ENCODE results near the gene INS. TPM values are rescaled to one million over a fixed set of nuclear protein-coding genes. Genes with fewer than 3 reads are reported as not detected.
A peak's percentile ranks its signal among the peaks of the same experiment; 100 is the strongest.

Gene INS
- total and polyA plus RNA-seq, 2 of the 13 experiments (the other 11 are each of a cell fraction or from before 2014, with no cell fraction given) = not detected

DNA sequence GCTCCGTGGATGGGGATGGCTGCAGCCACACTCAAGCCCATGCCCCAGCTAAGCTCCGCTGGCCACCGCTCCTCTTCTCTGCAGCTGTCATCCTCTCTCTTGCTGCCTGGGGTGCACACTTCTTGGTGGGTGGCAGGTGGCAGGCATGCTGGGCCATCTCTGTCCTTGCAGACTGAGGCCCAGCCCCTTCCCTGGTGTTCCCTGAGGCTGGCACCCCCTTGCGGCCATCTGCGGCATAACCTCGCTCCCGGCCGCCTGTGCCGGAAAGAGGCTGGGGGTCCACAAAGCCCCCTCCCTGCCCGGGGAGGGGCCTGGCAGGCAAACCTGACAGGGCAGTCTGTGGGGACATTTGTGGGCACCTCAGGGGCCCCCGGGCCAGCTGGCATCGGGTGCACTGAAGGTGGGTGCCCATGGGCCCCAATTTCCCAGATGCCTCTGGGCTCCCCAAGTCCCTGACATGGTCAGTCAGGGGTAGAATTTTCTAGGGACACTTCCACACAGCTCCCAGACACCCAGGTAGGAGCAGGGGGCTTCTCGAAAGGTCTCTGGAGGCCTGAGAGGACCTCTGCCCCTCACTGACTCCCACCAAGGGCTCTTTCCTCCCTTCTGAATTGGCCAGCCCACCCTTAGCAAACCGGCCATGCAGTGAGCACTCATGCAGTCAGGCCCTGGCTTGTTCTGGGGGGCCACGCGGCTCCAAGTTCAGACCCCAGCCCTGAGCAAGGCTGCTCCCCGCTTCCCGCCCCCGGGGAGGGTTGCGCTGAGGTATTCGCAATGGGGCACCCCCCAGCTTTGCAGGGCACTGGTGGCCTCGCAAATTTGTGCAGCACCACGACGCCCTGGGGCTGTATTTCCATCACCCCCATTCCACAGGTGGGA is 34.1 kb upstream of the INS start (continued):
- TF ChIP-seq, protein P1, sequence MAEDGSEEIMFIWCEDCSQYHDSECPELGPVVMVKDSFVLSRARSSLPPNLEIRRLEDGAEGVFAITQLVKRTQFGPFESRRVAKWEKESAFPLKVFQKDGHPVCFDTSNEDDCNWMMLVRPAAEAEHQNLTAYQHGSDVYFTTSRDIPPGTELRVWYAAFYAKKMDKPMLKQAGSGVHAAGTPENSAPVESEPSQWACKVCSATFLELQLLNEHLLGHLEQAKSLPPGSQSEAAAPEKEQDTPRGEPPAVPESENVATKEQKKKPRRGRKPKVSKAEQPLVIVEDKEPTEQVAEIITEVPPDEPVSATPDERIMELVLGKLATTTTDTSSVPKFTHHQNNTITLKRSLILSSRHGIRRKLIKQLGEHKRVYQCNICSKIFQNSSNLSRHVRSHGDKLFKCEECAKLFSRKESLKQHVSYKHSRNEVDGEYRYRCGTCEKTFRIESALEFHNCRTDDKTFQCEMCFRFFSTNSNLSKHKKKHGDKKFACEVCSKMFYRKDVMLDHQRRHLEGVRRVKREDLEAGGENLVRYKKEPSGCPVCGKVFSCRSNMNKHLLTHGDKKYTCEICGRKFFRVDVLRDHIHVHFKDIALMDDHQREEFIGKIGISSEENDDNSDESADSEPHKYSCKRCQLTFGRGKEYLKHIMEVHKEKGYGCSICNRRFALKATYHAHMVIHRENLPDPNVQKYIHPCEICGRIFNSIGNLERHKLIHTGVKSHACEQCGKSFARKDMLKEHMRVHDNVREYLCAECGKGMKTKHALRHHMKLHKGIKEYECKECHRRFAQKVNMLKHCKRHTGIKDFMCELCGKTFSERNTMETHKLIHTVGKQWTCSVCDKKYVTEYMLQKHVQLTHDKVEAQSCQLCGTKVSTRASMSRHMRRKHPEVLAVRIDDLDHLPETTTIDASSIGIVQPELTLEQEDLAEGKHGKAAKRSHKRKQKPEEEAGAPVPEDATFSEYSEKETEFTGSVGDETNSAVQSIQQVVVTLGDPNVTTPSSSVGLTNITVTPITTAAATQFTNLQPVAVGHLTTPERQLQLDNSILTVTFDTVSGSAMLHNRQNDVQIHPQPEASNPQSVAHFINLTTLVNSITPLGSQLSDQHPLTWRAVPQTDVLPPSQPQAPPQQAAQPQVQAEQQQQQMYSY (CRISPR knock-in tag; IDR thresholded peaks at IDR 0.05) = no peak
- no peak for TF ChIP-seq TAF15 (IDR thresholded peaks at IDR 0.05; ENCODE audit: low read depth, low read length, poor library complexity, severe bottlenecking)
- TF ChIP-seq SMARCC2 (IDR thresholded peaks at IDR 0.05) = no peak
- TF ChIP-seq SALL2 (CRISPR knock-in tag; IDR thresholded peaks at IDR 0.05) = no peak
- TF ChIP-seq, protein P2, sequence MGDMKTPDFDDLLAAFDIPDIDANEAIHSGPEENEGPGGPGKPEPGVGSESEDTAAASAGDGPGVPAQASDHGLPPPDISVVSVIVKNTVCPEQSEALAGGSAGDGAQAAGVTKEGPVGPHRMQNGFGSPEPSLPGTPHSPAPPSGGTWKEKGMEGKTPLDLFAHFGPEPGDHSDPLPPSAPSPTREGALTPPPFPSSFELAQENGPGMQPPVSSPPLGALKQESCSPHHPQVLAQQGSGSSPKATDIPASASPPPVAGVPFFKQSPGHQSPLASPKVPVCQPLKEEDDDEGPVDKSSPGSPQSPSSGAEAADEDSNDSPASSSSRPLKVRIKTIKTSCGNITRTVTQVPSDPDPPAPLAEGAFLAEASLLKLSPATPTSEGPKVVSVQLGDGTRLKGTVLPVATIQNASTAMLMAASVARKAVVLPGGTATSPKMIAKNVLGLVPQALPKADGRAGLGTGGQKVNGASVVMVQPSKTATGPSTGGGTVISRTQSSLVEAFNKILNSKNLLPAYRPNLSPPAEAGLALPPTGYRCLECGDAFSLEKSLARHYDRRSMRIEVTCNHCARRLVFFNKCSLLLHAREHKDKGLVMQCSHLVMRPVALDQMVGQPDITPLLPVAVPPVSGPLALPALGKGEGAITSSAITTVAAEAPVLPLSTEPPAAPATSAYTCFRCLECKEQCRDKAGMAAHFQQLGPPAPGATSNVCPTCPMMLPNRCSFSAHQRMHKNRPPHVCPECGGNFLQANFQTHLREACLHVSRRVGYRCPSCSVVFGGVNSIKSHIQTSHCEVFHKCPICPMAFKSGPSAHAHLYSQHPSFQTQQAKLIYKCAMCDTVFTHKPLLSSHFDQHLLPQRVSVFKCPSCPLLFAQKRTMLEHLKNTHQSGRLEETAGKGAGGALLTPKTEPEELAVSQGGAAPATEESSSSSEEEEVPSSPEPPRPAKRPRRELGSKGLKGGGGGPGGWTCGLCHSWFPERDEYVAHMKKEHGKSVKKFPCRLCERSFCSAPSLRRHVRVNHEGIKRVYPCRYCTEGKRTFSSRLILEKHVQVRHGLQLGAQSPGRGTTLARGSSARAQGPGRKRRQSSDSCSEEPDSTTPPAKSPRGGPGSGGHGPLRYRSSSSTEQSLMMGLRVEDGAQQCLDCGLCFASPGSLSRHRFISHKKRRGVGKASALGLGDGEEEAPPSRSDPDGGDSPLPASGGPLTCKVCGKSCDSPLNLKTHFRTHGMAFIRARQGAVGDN (CRISPR knock-in tag; IDR thresholded peaks at IDR 0.05) = peak; percentile 34; the same call in 1 of the 2 replicates
- no peak for TF ChIP-seq ZNF788 (CRISPR knock-in tag; IDR thresholded peaks at IDR 0.05; ENCODE audit: borderline replicate concordance)
- TF ChIP-seq, protein P3, sequence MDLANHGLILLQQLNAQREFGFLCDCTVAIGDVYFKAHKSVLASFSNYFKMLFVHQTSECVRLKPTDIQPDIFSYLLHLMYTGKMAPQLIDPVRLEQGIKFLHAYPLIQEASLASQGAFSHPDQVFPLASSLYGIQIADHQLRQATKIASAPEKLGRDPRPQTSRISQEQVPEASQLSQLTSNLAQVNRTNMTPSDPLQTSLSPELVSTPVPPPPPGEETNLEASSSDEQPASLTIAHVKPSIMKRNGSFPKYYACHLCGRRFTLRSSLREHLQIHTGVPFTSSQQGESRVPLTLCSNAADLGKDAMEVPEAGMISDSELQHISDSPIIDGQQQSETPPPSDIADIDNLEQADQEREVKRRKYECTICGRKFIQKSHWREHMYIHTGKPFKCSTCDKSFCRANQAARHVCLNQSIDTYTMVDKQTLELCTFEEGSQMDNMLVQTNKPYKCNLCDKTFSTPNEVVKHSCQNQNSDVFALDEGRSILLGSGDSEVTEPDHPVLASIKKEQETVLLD (CRISPR knock-in tag; IDR thresholded peaks at IDR 0.05; ENCODE audit: low read depth) = no peak
- no peak for TF ChIP-seq ZNF749 (CRISPR knock-in tag; IDR thresholded peaks at IDR 0.05; ENCODE audit: borderline replicate concordance)
- TF ChIP-seq ZNF629 (CRISPR knock-in tag; conservative IDR thresholded peaks at IDR 0.05) = peak; percentile 40; the same call in 1 of the 2 replicates
- no peak for TF ChIP-seq CCAR2 (optimal IDR thresholded peaks at IDR 0.05; ENCODE audit: low read depth, low read length)
- TF ChIP-seq STAG1 (CRISPR knock-in tag; IDR thresholded peaks at IDR 0.05) = peak; percentile 55
- TF ChIP-seq, protein P4, sequence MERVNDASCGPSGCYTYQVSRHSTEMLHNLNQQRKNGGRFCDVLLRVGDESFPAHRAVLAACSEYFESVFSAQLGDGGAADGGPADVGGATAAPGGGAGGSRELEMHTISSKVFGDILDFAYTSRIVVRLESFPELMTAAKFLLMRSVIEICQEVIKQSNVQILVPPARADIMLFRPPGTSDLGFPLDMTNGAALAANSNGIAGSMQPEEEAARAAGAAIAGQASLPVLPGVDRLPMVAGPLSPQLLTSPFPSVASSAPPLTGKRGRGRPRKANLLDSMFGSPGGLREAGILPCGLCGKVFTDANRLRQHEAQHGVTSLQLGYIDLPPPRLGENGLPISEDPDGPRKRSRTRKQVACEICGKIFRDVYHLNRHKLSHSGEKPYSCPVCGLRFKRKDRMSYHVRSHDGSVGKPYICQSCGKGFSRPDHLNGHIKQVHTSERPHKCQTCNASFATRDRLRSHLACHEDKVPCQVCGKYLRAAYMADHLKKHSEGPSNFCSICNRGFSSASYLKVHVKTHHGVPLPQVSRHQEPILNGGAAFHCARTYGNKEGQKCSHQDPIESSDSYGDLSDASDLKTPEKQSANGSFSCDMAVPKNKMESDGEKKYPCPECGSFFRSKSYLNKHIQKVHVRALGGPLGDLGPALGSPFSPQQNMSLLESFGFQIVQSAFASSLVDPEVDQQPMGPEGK (CRISPR knock-in tag; IDR thresholded peaks at IDR 0.05) = peak; percentile 82
- TF ChIP-seq ZBTB7A (CRISPR knock-in tag; IDR thresholded peaks at IDR 0.05) = peak; percentile 89
- peak; percentile 71 for TF ChIP-seq RAD21 (CRISPR knock-in tag; IDR thresholded peaks at IDR 0.05)
- no peak for TF ChIP-seq ZBTB1 (CRISPR knock-in tag; IDR thresholded peaks at IDR 0.05; ENCODE audit: borderline replicate concordance)
- TF ChIP-seq NONO (IDR thresholded peaks at IDR 0.05) = no peak
- 0 out of 2 replicates have a peak, but pooled peaks have one; percentile 28 for TF ChIP-seq NONO (CRISPR knock-in tag; conservative IDR thresholded peaks at IDR 0.05)
- no peak for TF ChIP-seq ATAD3A (CRISPR knock-in tag; IDR thresholded peaks at IDR 0.05)

Measured in HepG2 (cell line).